HG02884 (cell line): ENCODE data around the gene H2BK1.

Experiments
- ATAC-seq: cut with Tn5 transposase; IDR thresholded peaks from one replicate; pipeline ENCODE4 v1.9.1; 2021; ENCODE audit warnings: mild to moderate bottlenecking, moderate library complexity; ENCODE audit not compliant: unreplicated experiment

The H2BK1 gene

GRCh38 chr7:151210087-151210854, at the start of gene H2BK1:
Gene H2BK1 (minus strand): TSS chr7:151210488. CDS start chr7:151210318, 170 bp downstream.
- no peak for ATAC-seq

DNA sequence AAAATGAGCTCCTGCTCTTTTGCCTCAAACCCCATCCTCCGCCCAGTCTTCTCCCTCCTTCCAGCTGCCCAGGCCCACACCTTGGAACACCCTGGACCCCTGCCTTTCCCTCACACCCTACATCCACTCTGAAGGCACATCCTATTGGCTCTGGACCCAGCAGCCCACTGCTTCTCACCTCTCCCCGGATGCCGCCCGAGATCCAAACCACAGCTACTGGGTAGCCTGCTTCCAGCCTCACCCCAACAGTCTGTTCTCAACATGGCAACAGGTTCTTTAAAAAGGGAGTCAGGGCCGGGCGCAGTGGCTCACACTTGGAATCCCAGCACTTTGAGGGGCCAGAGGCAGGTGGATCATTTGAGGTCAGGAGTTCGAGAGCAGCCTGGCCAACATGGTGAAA, 47.7 kb upstream of the H2BK1 start:
- no peak for ATAC-seq

DNA sequence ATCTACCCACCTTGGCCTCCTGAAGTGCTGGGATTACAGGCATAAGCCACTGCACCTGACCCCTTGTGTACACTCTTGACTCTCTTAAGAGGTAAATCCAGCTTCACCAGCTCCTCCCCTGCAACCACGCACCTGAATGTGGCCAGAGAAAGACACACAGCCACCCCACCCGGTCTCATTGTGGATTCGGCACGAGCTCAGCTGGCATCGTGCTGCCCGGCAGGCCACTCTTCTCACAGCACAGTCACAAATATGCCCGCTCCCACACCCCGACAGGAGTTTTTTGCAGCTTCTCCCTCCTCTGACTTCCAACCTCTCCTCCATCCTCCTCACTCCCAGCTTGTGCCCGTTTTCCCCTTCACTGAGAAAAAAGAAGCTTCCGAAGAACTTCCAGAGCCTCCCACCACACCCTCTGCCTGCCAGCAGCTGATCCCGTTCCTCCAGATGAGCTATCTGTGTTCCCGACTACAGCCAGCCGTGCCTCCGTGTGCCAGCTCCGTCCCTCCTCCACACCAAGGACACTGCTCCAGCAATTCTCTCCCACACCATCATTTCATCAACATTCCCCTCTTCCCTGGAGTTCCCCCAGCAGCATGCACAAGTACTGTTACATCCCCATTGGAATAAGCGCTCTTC, 46.2 kb upstream of the H2BK1 start:
- ATAC-seq = no peak

DNA sequence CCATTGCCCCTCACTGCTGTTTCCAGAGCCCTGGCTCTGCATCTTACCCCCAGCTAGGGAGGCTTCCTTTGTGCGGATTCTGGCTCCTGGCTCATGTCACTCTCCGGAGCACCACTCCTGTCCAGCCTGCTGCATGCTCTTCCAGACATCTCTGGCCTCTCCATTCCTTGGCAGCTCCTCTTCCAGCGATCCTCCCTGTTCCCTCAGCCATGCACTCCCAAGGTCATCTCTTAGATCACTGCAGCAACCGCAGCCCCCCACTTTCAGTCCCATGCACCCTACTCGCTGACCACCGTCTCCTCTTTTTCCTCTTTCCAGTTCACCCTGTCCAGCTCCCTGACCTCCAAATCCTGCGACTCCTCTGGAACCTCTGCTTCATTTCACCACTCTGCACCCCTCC, 45.1 kb upstream of the H2BK1 start:
- ATAC-seq = no peak

- ATAC-seq = no peak
Measured at GRCh38 chr7:151254851-151255250, 44.6 kb upstream of the H2BK1 start.

DNA sequence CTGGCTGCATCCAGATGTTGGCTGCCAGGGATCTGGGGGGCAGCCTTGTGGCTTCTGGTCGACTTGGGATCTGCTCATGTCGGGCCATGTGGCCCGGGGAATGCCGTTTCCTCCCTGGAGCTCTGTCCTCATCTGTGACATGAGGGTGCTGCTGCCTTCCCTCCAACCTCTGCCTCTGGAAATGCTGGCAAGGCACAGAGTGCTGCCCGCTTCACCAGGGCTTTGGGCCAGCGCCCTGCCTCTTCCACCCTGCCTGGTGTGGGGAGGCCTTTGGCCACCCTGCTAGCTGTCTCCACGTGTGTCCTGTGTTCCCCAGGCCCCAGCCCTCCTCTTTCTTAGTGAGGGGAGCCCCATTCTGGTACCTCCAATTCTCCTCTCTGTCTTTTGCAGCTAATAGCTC, 44.0 kb upstream of the H2BK1 start:
- no peak for ATAC-seq

- ATAC-seq = no peak
Measured at GRCh38 chr7:151252961-151253711, 42.8 kb upstream of the H2BK1 start.

- ATAC-seq = no peak
Measured at GRCh38 chr7:151252561-151252835, 42.2 kb upstream of the H2BK1 start.

DNA sequence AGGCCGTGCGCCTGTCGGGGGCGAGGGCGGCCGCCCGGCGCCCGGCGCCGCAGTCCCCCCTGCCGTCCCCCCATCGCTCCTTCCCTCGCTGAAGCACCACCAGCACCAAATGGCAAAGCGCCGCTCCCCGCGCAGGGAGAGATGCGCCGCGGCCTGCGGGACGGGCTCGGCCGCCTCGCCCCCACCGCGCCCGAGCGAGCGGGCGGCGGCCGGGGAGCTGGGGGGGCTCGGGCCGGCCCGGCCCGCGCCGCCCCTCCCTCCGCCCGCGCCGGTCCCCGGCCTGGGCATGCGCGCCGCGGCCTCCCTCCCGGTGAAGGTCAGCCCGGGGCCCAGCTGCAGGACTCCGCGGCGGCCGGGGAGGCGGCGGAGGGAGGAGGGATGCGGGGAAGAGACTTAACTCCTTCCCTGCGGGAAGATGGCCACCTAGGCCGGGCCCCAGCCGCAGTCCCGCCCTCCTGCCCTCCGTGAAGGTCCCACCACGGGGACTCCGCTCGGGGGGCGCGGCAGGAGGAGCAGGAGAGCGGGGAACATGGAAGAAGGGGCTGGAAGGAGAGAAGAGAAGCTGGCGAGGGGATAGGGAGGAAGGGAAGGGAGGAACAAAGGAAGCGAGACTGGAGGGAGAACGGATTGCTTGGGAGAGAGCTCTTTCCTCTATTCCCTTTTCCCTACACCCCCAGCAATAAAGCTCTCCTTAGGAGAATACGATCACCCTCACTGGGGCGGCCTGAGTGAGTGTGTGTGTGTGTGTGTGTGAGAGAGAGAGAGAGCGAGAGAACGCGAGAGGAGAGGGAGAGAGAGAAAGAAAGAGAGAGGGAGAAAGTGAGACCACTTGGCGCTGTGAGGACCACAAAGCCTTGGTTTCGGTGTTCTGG, 41.6 kb upstream of the H2BK1 start:
- ATAC-seq = no peak

GRCh38 chr7:151251328-151251688, 41.0 kb upstream of the H2BK1 start:
- ATAC-seq = no peak

DNA sequence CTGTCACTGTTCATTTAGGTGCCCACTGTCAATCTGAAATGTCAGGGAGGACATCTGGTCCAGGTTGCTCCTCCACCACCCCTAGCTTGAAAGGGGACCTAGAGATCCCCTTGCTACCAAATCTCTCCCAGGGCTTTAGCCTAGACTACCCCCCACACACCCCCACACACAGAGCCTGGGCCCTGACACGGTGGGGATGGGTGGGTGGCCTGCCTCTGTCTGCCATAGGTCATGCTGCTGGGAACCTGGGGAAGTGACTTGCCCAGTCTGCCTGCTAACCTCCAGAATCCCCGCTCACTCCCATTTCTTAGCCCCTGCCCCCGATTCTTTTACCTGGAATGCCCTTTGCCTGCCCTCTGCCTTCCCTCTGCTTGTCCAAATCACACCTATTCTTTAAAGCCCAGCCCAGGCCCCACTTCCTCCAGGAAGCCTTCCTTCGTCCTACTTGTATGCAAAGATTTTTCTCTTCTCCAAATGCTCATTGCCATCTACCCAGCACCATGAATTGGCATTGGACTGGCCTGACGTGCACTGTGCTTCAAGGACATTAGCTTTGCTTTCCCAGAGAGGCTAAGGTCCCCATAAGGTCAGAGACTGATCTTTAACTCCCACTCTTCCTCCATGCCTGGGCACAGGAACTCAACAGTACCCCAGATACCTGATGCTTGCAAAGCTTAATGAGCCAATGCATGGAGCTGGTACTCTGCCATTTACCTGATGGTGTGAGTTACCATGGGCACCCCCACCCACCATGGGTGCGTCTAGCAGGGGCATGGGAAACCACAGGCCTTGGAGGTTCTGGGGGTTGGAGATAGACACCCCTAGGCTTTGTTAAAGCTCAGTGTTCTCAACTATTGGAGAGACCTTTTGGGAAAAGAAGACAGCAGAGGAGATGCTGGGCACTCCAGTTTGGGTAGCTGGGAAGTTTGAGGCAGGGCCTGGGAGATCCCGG, 40.2 kb upstream of the H2BK1 start:
- no peak for ATAC-seq

DNA sequence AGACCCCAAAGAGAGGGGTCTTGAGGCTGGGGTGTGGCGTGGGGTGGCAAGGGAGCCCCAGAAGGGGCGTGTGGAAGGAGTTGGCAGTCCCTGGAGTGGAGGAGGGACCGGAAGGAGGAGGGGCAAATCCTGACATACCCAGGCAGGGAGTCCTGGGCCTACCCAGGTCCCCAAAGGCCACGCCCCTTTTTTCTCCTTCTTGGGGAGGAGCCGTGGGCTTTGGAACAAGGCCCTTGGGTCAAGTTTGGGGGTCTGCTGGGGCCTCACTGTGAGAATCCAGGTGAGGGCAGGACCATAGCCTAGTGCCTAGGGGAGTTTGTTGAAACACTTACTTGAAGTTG, 39.4 kb upstream of the H2BK1 start:
- ATAC-seq = no peak

GRCh38 chr7:151249034-151249731, 38.9 kb upstream of the H2BK1 start:
- ATAC-seq = no peak

- no peak for ATAC-seq
Measured at GRCh38 chr7:151248346-151249033, 38.2 kb upstream of the H2BK1 start, which contains the start of gene SMARCD3. Gene SMARCD3 (minus strand): TSS chr7:151248694. CDS start chr7:151248562, 132 bp downstream.

DNA sequence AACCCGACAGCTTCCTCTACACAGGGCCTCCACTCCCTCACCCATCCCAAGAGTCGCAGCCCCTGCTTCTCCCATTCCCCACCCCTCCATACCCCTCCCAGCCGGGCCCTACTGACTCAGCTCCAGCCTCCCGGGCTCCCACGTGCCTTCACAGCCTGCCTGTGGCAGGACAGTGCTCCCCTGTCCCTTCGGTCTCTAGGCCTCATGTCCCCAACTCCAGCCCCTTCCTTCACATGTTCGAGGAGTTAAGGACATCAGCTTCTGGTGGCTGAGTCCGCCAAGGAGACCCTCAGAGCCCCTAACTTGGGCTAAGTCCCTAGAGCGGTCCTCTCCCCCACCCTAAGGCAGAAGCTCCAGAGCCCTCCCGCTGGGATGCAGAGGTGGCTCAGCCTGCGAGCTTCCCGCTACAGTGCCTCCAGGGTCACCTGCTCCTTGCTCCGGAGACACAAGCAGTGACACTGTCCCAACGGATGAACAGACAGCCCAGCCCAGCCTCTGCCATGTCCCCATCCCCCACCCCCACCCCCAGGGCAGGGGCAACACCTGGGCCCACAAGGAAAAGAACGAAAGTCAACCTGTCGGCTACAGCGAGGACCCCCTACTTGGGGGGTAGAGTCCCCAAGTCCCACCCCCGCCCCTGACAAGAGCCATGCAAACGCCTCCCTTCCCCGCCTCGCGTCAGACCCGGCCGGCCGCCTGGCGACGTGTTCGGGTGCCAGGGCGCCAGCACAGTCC, 37.5 kb upstream of the H2BK1 start:
- ATAC-seq = no peak

- ATAC-seq = no peak
Measured at GRCh38 chr7:151246851-151247580, 36.7 kb upstream of the H2BK1 start.

DNA sequence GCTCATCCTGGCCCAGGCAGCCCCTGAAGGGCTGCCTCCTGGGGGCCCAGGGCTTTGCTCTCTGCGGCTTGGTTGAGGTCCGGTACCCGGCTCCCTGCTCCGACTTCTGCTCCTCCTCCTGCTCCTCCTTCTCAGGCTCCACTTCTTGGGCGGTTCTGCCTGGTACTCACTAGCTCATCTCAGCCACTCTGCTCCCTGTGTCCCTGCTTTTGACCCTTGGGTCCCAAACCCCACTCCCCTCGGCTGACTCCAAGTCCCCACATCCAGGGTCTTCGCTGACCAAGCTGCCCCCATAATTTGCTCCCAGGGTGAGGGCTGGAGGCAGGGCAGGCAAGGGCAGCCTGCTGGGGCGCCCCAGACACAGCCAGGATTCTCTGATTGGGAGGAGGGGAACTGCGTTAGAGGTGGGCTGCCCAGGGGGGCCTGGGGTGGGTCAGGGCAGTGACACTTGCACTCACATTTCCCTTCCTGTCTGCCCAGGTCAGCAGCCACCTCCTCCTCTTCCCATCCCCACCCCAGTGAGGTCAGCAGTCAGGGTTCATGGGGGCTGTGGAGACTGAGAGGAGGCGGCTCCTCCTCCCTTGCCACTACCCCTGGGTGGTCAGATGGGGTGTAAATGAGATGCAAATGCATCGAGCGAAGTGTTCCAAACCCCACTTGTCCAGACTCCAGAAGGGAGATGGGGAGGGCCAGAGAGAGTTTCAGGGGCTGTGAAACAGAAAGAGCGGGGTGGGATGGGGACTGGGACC, 36.0 kb upstream of the H2BK1 start:
- ATAC-seq = no peak
